HG03095 (cell line): Measurements from ENCODE around the gene SRXN1.
"Not testable (repeated sequence)": the region's sequence is repeated elsewhere in the genome, so short reads cannot be mapped to it uniquely, and the experiment has no call there.

Experiments
- ATAC-seq: cut with Tn5 transposase; IDR thresholded peaks from one replicate; pipeline ENCODE4 v1.9.1; 2021; ENCODE audit warnings: moderate library complexity; ENCODE audit not compliant: unreplicated experiment

Gene SRXN1

GRCh38 chr20:653110-653589, at the start of gene SRXN1:
Gene SRXN1, minus strand, starts transcription at chr20:653200. Its CDS starts 15 bp downstream, at chr20:653185.
- ATAC-seq = peak; percentile 83

GRCh38 chr20:701401-702129, 48.6 kb upstream of the SRXN1 start:
- ATAC-seq = no peak

- ATAC-seq = no peak
These were observed 46.9 kb upstream of the SRXN1 start for GRCh38 chr20:699811-700338.

GRCh38 chr20:699342-699741, 46.3 kb upstream of the SRXN1 start:
- no peak for ATAC-seq

- no peak for ATAC-seq
These were observed 45.3 kb upstream of the SRXN1 start for GRCh38 chr20:698276-698675.

- no peak for ATAC-seq
These were observed 44.8 kb upstream of the SRXN1 start for GRCh38 chr20:697826-698225.

- ATAC-seq = no peak
These were observed 42.3 kb upstream of the SRXN1 start for GRCh38 chr20:695165-695866.

- no peak for ATAC-seq
These were observed 41.5 kb upstream of the SRXN1 start for GRCh38 chr20:694496-694895.

- not testable (repeated sequence) for ATAC-seq
These were observed 40.8 kb upstream of the SRXN1 start for GRCh38 chr20:693786-694185.

- no peak for ATAC-seq
These were observed 39.0 kb upstream of the SRXN1 start for GRCh38 chr20:692044-692443.

- no peak for ATAC-seq
These were observed 36.9 kb upstream of the SRXN1 start for GRCh38 chr20:689947-690346.

- ATAC-seq = no peak
These were observed 36.3 kb upstream of the SRXN1 start for GRCh38 chr20:689348-689747.

- no peak for ATAC-seq
These were observed 35.8 kb upstream of the SRXN1 start for GRCh38 chr20:688809-689212.

- ATAC-seq = no peak
These were observed 34.6 kb upstream of the SRXN1 start for GRCh38 chr20:687468-688203.

- ATAC-seq = no peak
These were observed 31.8 kb upstream of the SRXN1 start for GRCh38 chr20:684676-685319.

- no peak for ATAC-seq
These were observed 29.1 kb upstream of the SRXN1 start for GRCh38 chr20:682123-682522.

- ATAC-seq = no peak
These were observed 27.7 kb upstream of the SRXN1 start for GRCh38 chr20:680638-681187.

- ATAC-seq = no peak
These were observed 25.0 kb upstream of the SRXN1 start for GRCh38 chr20:677957-678356.

- ATAC-seq = no peak
These were observed 24.0 kb upstream of the SRXN1 start for GRCh38 chr20:676967-677366.

- ATAC-seq = no peak
These were observed 23.4 kb upstream of the SRXN1 start for GRCh38 chr20:676315-676937.
